Stimulated activated CD4-positive, alpha-beta T cell treated with anti-CD3 and anti-CD28 coated beads, TNF-alpha, amount 100 ng/mL, for 4 hours (primary cell): Measurements from ENCODE around the gene HEXIM2.
A peak's percentile ranks its signal among the peaks of the same experiment; 100 is the strongest.
"Not testable (repeated sequence)": the region's sequence is repeated elsewhere in the genome, so short reads cannot be mapped to it uniquely, and the experiment has no call there.

Experiments used
- DNase-seq, 3 experiments: peaks; one replicate each; pipeline ENCODE4 v3.0.0-alpha.2; 2020; ENCODE audit warnings: low read depth in 3 of 3

Gene HEXIM2, protein sequence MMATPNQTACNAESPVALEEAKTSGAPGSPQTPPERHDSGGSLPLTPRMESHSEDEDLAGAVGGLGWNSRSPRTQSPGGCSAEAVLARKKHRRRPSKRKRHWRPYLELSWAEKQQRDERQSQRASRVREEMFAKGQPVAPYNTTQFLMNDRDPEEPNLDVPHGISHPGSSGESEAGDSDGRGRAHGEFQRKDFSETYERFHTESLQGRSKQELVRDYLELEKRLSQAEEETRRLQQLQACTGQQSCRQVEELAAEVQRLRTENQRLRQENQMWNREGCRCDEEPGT

DNA sequence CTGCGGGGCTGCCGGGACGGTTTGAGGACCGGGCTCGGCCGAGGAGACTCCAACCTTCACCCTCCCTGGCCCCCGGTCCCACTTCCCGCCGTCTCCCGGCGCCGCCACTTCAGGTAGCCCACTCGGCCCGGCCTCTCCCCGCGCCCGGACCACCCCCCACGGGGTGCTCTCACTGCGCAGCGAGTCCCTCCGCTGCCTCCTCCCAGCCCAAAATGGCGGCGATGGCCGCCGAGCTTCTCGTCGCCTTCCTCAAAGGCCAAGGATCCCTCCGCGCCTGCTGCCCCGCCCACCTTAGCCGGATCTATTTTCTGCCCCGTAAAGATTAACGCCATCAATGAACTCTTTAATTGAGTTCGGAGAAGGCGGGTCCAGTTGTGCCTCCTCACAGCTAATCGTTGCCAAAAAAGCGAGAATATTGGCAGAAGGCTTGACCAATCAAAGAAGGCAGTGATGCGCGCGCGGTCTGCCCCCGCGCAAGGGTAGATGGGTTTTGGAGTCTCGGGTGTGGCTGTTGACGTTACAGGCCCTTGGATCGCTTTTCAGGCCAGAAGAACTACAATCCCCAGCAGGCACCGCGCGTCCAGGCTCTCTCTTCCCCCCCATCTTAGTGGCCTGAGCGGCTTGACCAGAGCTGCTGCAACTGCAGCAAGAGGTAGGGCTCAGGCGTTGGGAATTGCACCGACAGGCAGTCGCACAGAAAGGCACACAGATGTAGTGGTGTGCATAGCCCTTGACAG is at the start of gene HEXIM2:
HEXIM2 (plus strand) TSS at position 588 of the 737 bp plus-strand sequence. CDS start 919 bp downstream, outside the sequence.
- DNase-seq = peak; percentile 91 to 97 (median 96)

DNA sequence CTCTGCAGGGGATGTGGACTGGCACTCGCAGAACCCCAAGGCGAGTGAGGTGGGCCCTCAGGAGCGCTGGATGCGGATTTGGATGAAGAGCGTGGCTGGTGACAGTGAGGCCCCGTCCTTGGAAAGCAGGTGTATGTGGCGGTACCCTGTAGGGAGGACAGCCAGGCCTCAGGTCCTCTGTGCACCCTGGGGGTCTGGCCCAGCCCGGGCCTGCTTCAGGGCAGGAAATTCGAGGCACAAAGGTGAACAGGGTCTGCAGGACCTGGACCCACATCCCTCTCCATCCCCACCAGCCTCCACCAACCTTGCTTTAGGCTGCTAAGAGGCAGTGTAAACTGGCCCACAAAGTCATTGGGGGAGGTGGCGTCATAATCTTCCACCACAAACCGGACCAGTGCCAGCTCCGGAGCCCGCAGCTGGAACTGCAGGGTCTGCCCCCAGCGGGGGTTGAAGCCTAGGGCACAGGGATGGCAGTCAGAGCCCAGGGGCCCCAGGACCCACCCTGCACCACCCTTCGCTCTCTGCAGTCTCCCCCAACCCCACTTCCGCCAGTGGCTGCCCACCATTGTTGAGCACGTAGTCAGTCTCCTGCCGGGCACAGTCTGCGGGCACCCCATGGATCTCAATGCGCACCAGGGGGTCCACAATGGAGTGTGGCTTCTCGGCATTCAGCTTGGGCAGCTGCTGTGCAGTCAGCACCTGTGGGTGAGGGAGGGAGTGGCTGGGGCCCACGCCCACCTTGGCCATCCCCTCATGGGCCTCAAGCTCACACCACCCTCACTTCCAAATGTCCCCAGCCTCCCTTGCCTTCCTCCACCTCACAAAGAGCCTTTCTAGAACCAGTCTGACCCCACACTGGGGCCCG is 48.9 kb upstream of the HEXIM2 start:
- no peak for DNase-seq

DNA sequence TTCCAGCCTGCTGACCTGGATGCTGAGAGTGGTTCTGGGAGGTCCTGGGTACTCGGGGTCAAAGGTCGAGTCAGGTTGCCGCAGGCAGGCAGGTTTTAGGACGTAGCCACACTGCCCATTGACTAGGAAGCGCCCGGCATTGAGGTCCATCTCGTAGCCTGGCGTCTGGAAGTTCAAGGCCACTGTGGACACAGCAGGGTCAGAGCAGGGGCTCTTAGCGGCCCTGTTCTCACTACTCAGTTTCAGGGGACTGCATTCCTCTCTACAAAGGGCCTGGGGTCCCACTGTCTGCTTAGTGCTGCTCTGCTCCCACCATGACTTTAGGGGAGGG is 48.3 kb upstream of the HEXIM2 start:
- DNase-seq = no peak

DNA sequence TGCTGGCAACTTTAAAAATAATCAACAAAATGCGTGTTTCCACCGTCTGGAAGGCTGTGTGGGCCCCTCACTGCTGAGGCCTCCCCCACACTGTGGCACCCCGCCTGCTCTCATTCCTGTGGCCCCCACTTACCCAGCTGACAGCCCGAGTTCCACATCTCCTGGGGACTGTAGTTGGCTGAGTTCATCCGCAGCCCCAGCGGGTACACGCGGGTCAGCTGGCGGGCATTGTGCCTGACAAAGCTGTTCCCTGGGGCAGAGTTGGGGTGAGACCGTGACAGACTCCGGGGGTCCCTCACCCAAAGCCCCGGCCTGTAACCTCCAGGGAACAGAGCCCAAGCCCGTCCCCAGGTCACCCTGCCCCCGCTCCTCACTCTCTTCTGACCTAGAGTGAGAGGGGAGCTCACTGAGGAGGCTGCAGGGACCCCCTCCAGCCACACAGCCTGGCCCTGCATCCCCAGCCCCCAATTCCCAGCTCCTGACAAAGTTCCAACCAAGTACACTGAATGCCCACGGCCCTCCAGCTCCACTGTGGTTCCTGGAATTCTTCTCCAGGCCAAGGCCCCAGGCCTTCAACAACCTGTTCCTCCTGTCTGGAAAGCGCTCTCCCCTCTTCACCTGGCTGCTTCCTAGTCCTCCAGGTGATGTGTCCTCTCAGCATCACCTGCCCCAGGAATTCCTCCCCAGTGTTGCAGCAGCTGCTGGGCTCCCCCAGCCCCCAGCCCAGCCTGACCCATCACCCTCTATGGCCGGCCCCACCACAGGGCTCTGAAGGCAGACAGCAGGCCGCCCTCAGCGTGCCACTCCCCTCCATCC is 47.4 kb upstream of the HEXIM2 start:
- DNase-seq = no peak

DNA sequence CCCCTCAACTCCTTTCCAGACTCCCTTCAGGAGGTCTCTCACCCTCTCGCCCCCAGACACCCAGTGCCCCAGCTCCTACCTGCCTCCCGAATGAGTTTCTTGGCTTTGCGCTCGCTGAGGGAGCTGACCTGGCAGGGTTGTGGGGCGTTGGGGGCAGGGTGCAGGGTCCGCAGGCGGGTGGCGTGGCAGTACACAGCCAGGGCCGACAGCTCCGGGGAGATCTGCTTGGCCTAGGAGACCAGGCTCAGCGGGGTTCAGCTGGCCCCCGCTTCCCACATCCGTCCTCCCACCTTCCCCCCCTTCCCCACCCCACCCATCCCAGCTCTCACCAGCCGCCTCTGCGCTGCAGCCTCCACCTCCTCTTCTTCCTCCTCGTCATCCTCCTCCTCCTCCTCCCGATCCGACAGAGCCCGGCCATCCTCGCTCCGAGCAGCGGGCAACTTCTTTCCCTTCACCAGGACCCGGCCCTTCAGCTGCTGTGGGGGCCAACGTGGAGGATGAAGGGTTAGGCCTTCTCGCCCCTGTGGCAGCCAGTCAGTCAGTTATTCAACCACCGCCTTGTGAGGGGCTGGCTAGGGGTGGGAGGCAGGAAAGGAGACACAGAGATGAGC is 46.6 kb upstream of the HEXIM2 start:
- DNase-seq = no peak

DNA sequence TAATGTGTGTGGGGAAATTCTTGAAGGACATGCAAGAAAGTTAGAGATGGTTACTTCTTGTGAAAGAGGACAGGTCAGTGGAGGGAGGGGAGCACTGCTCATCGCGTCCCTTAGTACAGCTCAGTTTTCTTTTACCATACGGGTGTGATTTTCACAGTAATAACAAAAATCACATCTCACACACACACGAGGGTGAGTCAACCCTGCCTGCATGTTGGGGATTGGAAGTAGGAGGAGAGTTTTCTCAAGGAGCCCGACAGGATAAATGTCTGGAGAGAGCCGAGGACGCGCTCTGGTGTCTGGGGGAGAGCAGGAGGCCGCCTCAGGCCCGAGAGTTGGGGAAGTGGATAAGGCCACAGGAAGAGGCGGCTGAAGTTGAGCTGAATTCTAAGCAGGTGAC is 45.8 kb upstream of the HEXIM2 start:
- no peak for DNase-seq

DNA sequence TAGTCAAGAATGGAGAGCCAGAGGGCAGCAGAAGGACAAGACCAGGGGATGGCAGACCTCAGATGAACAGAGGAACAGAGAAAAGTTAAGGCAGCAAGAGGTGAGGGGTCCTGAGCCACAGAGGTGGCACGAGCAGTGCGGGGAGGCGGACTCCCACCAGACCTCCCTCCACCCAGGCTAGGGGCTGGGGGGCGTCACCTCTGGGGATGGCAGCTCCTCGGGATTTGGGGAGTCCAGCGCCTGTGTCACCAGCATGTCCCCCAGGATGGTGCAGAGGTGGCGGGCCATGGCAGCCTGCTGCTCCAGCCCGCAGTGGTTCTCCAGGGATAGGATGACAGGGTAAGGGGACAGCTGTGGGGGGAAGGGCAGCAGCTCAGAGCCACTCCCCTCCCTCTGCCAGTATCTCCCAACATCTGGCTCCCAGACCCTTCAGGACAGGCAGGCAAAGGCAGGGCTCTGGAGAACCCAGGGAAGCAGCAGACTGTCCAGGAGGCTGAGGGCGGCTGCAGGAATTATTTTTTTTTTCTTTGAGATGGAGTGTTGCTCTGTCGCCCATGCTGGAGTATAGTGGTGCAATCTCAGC is 45.1 kb upstream of the HEXIM2 start:
- DNase-seq = no peak

DNA sequence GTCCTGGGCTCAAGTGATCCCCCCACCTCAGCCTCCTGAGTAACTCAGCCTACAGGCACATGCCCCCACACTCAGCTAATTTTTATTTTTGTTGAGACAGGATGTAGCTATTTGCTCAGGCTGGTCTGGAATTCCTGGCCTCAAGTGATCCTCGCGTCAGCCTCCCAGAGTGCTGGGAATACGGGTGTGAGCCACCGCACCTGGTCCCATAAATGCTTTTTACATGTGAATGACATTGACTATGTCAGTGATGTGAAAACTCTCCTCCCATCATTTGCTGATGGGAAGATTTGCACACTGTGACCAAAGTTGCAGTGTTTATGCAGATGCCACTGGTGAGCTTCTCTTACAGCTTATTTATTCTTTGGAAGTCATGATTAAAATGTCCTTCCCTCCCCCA is 44.3 kb upstream of the HEXIM2 start:
- no peak for DNase-seq

DNA sequence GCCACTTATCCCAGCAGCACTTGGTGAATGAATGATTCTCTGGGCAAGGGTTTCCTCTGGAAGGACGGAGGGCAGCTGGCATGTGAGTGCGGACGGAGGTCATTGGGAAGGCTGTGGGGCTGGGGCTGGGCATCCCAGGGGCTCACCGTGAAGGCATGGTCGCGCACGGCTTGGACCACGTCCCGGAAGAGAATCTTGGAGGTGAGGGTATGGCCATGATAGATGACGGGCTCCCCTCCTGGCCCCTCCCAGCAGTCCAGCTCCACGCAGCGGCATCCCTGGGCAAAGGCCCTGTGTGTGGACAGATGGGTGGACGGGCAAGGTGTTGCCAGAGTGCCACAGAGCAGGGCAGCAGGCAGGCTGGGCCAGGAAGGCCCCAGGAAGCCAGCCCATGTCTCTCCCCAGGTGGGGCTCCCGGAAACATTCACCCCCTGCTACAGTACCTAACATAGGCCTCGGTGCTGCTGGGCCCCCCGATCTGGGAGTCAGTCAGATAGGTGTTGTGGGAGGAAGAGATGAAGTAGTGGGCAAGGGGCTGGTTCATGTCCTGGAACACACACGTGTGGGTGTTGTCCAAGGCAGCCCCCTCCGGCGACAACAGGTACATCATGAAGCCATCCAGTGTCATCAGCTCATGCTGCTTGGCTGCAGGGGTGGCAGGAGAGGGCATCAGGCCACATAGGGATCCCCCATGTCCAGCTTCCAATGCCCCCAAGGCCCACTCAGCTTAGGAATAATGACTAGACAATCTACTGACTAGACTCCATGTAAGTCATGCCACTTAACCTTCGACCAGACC is 43.6 kb upstream of the HEXIM2 start:
- DNase-seq = no peak

DNA sequence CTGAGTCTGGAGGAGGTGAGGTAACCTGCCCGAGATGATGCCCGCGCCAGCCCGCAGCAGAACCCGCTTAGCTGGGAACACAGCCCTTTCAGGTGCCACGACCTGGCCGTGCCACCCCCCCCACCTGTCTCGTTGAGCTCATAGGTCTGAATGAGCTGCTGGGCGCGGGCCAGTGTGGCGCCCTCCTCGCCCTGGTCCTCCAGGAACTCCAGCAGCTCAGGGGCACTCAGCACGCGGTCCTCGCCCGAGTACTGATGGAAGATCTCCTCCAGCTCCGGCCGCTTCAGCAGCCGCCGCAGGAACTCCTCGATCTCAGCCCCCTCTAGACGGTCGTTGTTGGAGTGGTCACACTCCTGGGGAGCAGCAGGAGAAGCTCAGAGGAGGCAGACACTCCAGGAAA is 43.0 kb upstream of the HEXIM2 start:
- no peak for DNase-seq

DNA sequence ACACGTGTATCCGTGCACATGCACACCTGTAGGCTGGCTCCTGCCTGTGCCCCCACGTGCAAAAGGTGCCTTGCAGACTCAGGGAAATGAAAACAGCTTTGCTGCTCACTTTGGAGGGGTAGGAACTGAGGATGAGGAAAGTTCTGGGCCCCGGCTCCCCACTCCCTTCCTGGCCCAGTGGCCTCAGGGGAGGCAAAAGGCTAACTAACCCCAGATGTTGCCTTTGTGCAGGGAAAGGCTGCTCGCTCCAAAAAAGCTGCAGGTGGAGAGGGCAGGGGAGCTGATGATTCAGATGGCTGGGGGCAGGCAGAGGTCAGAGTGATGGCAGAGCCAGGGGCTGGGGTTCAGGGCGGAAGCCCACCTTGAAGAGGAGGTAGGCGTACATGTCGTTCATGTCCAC is 41.7 kb upstream of the HEXIM2 start:
- DNase-seq = no peak

DNA sequence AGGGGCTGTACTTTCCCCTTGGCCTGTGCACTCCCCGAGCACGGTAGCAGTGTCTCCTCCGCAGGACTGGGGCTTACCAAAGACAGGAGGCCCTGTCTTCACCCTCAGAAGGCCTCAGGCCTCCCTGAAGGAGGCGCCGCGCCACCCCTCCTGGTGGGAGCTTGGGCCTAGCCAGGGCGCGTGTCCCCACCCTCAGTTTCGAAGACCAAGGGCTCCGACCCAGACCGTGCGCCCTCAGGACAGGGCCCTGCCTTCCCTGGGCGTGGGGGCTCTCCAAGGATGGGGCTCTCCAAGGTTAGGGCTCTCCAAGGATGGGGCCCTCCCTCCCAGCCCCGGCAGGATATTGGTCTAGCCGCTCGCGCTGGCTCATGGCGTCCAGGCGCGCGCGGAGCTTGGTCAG is 41.1 kb upstream of the HEXIM2 start:
- no peak for DNase-seq

DNA sequence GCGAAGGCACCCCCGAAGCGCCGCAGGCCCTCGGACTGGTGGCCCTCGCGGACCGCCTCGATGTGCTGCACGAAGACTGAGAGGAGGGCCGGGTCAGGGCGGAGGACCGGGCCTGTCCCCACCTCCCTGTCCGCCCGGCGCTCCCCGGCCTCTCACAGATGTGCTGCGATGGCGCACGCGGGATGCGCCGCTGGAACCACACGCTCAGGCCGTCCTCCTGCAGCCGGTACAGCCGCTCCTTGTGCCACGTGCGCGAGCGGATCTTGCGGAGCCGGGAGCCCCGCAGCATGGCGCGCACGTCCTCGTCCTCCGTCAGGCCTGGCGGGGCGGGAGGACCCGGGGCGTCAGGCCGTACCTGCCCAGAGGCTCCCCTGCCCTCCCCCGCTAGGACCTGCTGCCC is 40.6 kb upstream of the HEXIM2 start:
- no peak for DNase-seq

DNA sequence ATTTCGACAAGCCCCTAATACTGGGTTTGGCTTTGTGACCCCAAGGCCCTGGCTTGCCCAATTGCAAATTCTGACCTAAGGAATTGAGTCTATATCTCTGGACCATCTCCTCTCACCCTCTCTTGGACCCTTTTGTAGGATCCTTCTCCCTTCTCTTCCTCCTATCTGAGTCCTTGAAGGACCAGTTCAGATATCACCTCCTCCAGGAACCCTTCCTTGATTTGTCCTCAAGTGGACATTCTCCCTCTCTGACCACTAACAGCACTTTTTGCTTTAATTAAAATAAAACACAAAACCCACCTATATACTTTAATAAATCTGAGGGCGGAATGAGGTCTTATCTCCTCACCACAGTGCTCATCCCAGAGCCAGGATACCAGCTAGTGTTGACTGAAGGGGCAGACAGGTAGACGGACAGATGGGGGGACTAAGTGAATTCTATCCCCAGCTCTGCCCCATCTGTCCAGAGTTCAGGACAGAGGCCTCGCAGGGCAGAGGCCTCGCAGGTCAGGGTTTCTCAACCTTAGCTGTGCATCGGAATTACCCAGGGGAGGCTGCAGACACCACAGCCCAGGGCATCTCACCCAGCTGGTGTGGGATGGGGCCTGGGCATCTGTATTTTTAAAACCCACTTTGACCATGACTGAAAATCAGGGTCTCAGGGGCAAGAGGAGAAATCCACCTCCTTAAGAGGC is 38.5 kb upstream of the HEXIM2 start:
- no peak for DNase-seq

DNA sequence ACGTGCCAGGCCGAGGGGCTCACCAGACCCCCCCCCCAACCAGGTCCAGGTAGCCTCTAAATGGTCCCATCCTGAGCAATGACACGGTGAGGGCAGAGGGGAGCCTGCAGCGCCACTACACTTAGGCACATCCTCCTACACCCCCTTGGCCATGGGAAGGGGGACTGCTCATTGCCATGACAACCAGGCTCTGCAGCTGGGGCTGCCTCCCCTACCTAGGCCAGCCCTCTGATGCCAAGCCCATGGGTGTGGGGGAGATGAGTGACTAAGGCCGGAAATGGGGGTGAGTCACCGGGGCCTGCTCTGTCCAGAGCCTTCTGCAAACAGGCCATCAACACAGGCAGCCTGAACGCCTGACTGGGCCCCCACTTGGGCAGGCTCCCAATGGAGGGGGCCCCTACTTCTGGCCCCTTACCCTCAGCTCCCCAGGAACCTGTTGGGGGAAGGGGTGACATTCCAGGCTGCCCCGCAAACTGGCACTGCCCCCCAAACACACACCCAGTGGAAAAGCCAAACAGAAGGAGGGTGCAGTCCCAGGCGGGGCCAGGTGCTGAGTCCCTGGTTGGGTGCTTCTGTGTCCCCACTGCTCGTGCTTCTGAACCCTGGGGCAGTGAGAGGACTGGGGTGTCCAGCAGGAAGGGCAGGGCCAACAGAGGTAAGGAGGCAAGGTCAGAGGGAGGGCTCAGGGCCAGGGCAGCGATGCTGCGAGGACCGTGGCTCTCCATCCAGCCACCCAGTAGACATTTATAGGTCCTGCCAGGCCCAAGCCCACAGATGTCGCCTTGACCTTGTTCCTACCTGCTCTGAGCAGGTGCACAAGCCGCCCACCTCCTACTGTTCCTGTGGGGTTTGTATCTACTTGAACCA is 37.5 kb upstream of the HEXIM2 start:
- no peak for DNase-seq

DNA sequence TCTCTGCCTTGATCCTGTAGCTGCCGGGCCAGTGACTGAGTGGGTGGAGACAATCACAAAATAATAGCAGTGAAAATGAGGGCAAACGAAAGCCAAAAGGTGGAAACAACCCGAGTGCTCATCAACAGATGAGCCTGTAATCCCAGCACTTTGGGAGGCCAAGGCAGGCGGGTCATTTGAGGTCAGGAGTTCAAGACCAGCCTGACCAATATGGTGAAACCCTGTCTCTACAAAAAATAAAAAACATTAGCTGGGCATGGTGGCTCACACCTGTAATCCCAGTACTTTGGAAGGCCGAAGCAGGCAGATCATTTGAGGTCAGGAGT is 36.9 kb upstream of the HEXIM2 start:
- DNase-seq = not testable (repeated sequence)

DNA sequence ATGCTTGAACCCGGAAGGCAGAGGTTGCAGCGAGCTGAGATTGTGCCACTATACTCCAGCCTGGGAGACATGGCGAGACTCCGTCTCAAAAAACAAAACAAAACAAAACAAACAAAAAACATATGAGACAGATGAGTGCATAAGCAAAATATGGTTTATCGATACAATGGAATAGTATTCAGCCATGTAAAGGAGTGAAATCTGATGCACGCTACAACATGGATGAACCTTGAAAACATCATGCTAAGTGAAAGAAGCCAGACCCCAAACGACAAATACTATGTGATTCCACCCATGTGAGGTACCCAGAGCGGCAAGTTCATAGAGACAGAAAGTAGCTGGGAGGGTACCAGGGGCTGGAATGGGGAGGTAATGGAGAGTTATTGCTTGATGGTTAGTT is 36.2 kb upstream of the HEXIM2 start:
- no peak for DNase-seq

DNA sequence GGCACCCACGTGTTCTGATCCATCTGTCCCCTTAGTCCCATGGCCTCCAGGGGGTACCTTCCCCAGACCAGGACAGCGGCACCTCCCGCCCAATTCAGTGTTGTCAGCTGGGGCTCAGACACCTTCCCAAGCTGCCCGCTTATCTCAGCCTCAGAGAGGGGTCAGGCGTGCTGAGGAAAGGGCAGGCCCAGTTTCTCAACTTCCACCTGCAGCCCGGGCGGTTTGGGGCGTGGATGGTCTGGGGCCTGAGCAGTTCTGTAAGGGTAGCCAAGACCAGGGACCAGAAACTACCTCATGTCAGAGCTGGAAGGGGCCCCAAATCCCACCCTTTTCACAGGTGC is 34.5 kb upstream of the HEXIM2 start:
- no peak for DNase-seq
